HG03159 (cell line): Measurements from ENCODE around the gene EHD3.
"Not testable (repeated sequence)": the region's sequence is repeated elsewhere in the genome, so short reads cannot be mapped to it uniquely, and the experiment has no call there.

Experiments
- ATAC-seq: cut with Tn5 transposase; IDR thresholded peaks from one replicate; pipeline ENCODE4 v1.9.1; 2021; ENCODE audit warnings: mild to moderate bottlenecking, moderate library complexity; ENCODE audit not compliant: unreplicated experiment

EHD3 gene

GRCh38 chr2:31283193-31283919 is 49.4 kb downstream of the EHD3 start:
- not testable (repeated sequence) for ATAC-seq

GRCh38 chr2:31284107-31284506 is 50.2 kb downstream of the EHD3 start:
- no peak for ATAC-seq

- no peak for ATAC-seq
Observed at GRCh38 chr2:31286230-31286629, 52.3 kb downstream of the EHD3 start.

GRCh38 chr2:31286961-31287550 is 53.1 kb downstream of the EHD3 start:
- no peak for ATAC-seq

- no peak for ATAC-seq
Observed at GRCh38 chr2:31287654-31288053, 53.7 kb downstream of the EHD3 start.

GRCh38 chr2:31294196-31294595 is 60.2 kb downstream of the EHD3 start:
- ATAC-seq = no peak

- ATAC-seq = no peak
Observed at GRCh38 chr2:31296641-31297287, 62.8 kb downstream of the EHD3 start.

GRCh38 chr2:31297751-31298150 is 63.8 kb downstream of the EHD3 start:
- no peak for ATAC-seq

- no peak for ATAC-seq
Observed at GRCh38 chr2:31299547-31299946, 65.6 kb downstream of the EHD3 start.

- ATAC-seq = no peak
Observed at GRCh38 chr2:31300309-31300708, 66.4 kb downstream of the EHD3 start.

- ATAC-seq = no peak
Observed at GRCh38 chr2:31302940-31303563, 69.1 kb downstream of the EHD3 start.

GRCh38 chr2:31304816-31305215 is 70.9 kb downstream of the EHD3 start:
- no peak for ATAC-seq

- ATAC-seq = no peak
Observed at GRCh38 chr2:31312898-31313297, 78.9 kb downstream of the EHD3 start.

- no peak for ATAC-seq
Observed at GRCh38 chr2:31314761-31315160, 80.8 kb downstream of the EHD3 start.

- ATAC-seq = no peak
Observed at GRCh38 chr2:31317396-31317795, 83.4 kb downstream of the EHD3 start.

- ATAC-seq = no peak
Observed at GRCh38 chr2:31318361-31319336, 84.7 kb downstream of the EHD3 start.
